GM23248 (cell line): ENCODE results near the gene FAM149A. TPM values are rescaled to one million over a fixed set of nuclear protein-coding genes. Genes with fewer than 3 reads are reported as not detected.

ENCODE experiments used
- DNase-seq: peaks from one replicate; pipeline ENCODE4 v3.0.0-alpha.2; 2015
- H2AFZ ChIP-seq: fragments of 200-600 bp; sonication (generic); 2 replicates; pipeline ENCODE4 v1.6.1; 2016; ENCODE audit warnings: antibody characterized with exemption
- H3F3A ChIP-seq: fragments of 200-600 bp; sonication (generic); 2 replicates; pipeline ENCODE4 v1.6.1; 2016; ENCODE audit warnings: mild to moderate bottlenecking, antibody characterized with exemption, mixed run types; ENCODE audit not compliant: insufficient read depth
- H3K27ac ChIP-seq: fragments of 200-600 bp; sonication (generic); 2 replicates; pipeline ENCODE4 v1.5.1; 2016; ENCODE audit warnings: mild to moderate bottlenecking
- H3K27me3 ChIP-seq: fragments of 200-600 bp; sonication (generic); replicated peaks from 2 replicates; pipeline ENCODE4 v1.6.1; 2016; ENCODE audit warnings: mild to moderate bottlenecking; ENCODE audit not compliant: insufficient read depth
- H3K36me3 ChIP-seq: fragments of 200-600 bp; sonication (generic); 2 replicates; pipeline ENCODE4 v1.6.1; 2016; ENCODE audit warnings: low read depth, mild to moderate bottlenecking
- H3K4me1 ChIP-seq: fragments of 200-600 bp; sonication (generic); 2 replicates; pipeline ENCODE4 v1.6.1; 2016; ENCODE audit warnings: mild to moderate bottlenecking; ENCODE audit not compliant: insufficient read depth
- H3K4me2 ChIP-seq: fragments of 200-600 bp; sonication (generic); one replicate; pipeline ENCODE4 v1.6.1; 2016; ENCODE audit warnings: mild to moderate bottlenecking; ENCODE audit not compliant: unreplicated experiment
- H3K4me3 ChIP-seq: fragments of 200-600 bp; sonication (generic); 2 replicates; pipeline ENCODE4 v1.5.1; 2016; ENCODE audit warnings: mild to moderate bottlenecking
- H3K79me2 ChIP-seq: fragments of 200-600 bp; sonication (generic); 2 replicates; pipeline ENCODE4 v1.6.1; 2016; ENCODE audit warnings: mild to moderate bottlenecking; ENCODE audit not compliant: insufficient read depth
- H3K9ac ChIP-seq: fragments of 200-600 bp; sonication (generic); 2 replicates; pipeline ENCODE4 v1.6.1; 2016; ENCODE audit warnings: mild to moderate bottlenecking
- H3K9me2 ChIP-seq: fragments of 200-600 bp; sonication (generic); 2 replicates; pipeline ENCODE4 v1.6.1; 2016; ENCODE audit warnings: mixed run types, mild to moderate bottlenecking, moderate library complexity; ENCODE audit not compliant: insufficient read depth
- H3K9me3 ChIP-seq: fragments of 200-600 bp; sonication (generic); one replicate; pipeline ENCODE4 v1.6.1; 2017; ENCODE audit warnings: low read depth
- H4K20me1 ChIP-seq: fragments of 200-600 bp; sonication (generic); 2 replicates; pipeline ENCODE4 v1.6.0; 2016; ENCODE audit not compliant: insufficient read depth
- EZH2 ChIP-seq: fragments of 200-600 bp; sonication (generic); IDR thresholded peaks from 2 replicates; pipeline ENCODE4 v1.6.1; 2018; ENCODE audit warnings: antibody characterized with exemption, mild to moderate bottlenecking; ENCODE audit not compliant: insufficient read depth, poor library complexity, severe bottlenecking
- EZH2phosphoT487 ChIP-seq: fragments of 200-600 bp; sonication (generic); IDR thresholded peaks from 2 replicates; pipeline ENCODE4 v1.6.1; 2018; ENCODE audit warnings: antibody characterized with exemption, moderate library complexity, mild to moderate bottlenecking, low read depth; ENCODE audit not compliant: insufficient read depth
- WGBS, 2 experiments: methylation state at CpG; one replicate each; pipeline ENCODE4 v1.1.6; 2015 to 2017; ENCODE audit warnings: low lambda C conversion rate in 2 of 2, low coverage in 1 of 2; ENCODE audit errors: missing lambda C conversion rate in 2 of 2; 5-methylcytosine and 5-hydroxymethylcytosine counted together
- in situ Hi-C: fragments of 300-500 bp; cut with MboI; formaldehyde crosslinking; loops from 2 replicates; pipeline ENCODE4 v1.15.0; 2020
- polyA plus RNA-seq: library from polyadenylated mRNA; unstranded; fragments of >200 nt; fragmentation: Nextera tagmentation; extraction: Ambion mirVana; gene quantifications from 2 replicates; pipeline ENCODE4 v1.2.1, GENCODE V29; 2016
- total RNA-seq: library from RNA; depleted of rRNA; stranded (reverse); fragments of >200 nt; shearing (Covaris generic); gene quantifications from 2 replicates; pipeline ENCODE4 v1.2.3, GENCODE V29; 2014

FAM149A gene
- total and polyA plus RNA-seq, 2 experiments from 2014 or later: 1.2 to 3.4 TPM

GRCh38 chr4:186193851-186194250 is 89.3 kb downstream of the FAM149A start:
- in situ Hi-C loops: no loop called here
- 90 to 91% methylated on average over 5 of the region's 5 CpGs for WGBS, 2 experiments
- H3K4me2 ChIP-seq: no peak overlapping the region

GRCh38 chr4:186196063-186196462 is 91.6 kb downstream of the FAM149A start:
- Histone ChIP-seq H3K4me3 (no peak overlapping the region), H3K4me2 (no peak overlapping the region), H2AFZ (no peak overlapping the region), H3F3A (peaks cover 6% of the 10 kb centered on the region; the same call in 1 of the 2 replicates), H3K36me3 (no peaks in the 10 kb centered on the region; the same call in 1 of the 2 replicates), H3K4me1 (peaks cover 5% of the 10 kb centered on the region), H3K9me2 (no peaks in the 10 kb centered on the region), H3K9ac (no peak overlapping the region), H3K27me3 (no peaks in the 10 kb centered on the region), H3K9me3 (no peaks in the 10 kb centered on the region), H4K20me1 (no peaks in the 10 kb centered on the region), H3K79me2 (peaks cover 19% of the 10 kb centered on the region), H3K27ac (no peak overlapping the region)
- in situ Hi-C loops: no loop called here
- no peak for DNase-seq
- TF ChIP-seq EZH2phosphoT487: no peak
- TF ChIP-seq EZH2: no peak
- 94 to 95% methylated on average over 6 of the region's 6 CpGs for WGBS, 2 experiments

More at GRCh38 chr4:186193851-186194250, 89.3 kb downstream of the FAM149A start:
- no peaks in the 10 kb centered on the region; the same call in 1 of the 2 replicates for H3K36me3 ChIP-seq
- H4K20me1 ChIP-seq: no peaks in the 10 kb centered on the region
- no peak overlapping the region for H2AFZ ChIP-seq
- H3K9me2 ChIP-seq: no peaks in the 10 kb centered on the region
- H3K9me3 ChIP-seq: no peaks in the 10 kb centered on the region
- H3K9ac ChIP-seq: no peak overlapping the region
- TF ChIP-seq EZH2 (no peak), EZH2phosphoT487 (no peak)
- H3K27ac ChIP-seq: no peak overlapping the region
- H3K4me3 ChIP-seq: no peak overlapping the region
- no peaks in the 10 kb centered on the region for H3K27me3 ChIP-seq
- no peak for DNase-seq
- H3K79me2 ChIP-seq: peaks cover 19% of the 10 kb centered on the region
- peaks cover 6% of the 10 kb centered on the region; the same call in 1 of the 2 replicates for H3F3A ChIP-seq
- peaks cover 5% of the 10 kb centered on the region for H3K4me1 ChIP-seq

GRCh38 chr4:186200516-186200915 is 96.0 kb downstream of the FAM149A start:
- H3K9me2 ChIP-seq: no peaks in the 10 kb centered on the region
- H3K4me2 ChIP-seq: no peak overlapping the region
- in situ Hi-C loops: no loop called here
- H3K27me3 ChIP-seq: no peaks in the 10 kb centered on the region
- no peaks in the 10 kb centered on the region; the same call in 1 of the 2 replicates for H3K36me3 ChIP-seq
- no peak overlapping the region for H2AFZ ChIP-seq
- H3K4me1 ChIP-seq: no peaks in the 10 kb centered on the region
- no peak overlapping the region for H3K9ac ChIP-seq
- no peaks in the 10 kb centered on the region for H3K9me3 ChIP-seq
- no peaks in the 10 kb centered on the region for H4K20me1 ChIP-seq
- TF ChIP-seq EZH2phosphoT487: no peak
- no peak for TF ChIP-seq EZH2
- 50 to 52% methylated on average over 6 of the region's 6 CpGs for WGBS, 2 experiments
- H3K27ac ChIP-seq: no peak overlapping the region
- H3K79me2 ChIP-seq: no peaks in the 10 kb centered on the region
- no peak overlapping the region for H3K4me3 ChIP-seq
- no peak for DNase-seq
- H3F3A ChIP-seq: no peaks in the 10 kb centered on the region

- Histone ChIP-seq H3K4me1 (no peaks in the 10 kb centered on the region), H3K27me3 (no peaks in the 10 kb centered on the region), H3K4me3 (no peak overlapping the region), H2AFZ (no peak overlapping the region), H3K4me2 (no peak overlapping the region), H3F3A (no peaks in the 10 kb centered on the region), H3K9me3 (no peaks in the 10 kb centered on the region), H3K9ac (no peak overlapping the region), H3K27ac (no peak overlapping the region), H4K20me1 (no peaks in the 10 kb centered on the region), H3K36me3 (no peaks in the 10 kb centered on the region; the same call in 1 of the 2 replicates), H3K79me2 (no peaks in the 10 kb centered on the region), H3K9me2 (no peaks in the 10 kb centered on the region)
- DNase-seq: no peak
- 80 to 82% methylated on average over 7 of the region's 7 CpGs for WGBS, 2 experiments
- TF ChIP-seq EZH2phosphoT487 (no peak), EZH2 (no peak)
- in situ Hi-C loops: no loop called here
Measured at GRCh38 chr4:186201010-186201409, 96.5 kb downstream of the FAM149A start.
